Neural cell (in vitro differentiated cells): ENCODE measurements around the gene CPAMD8.

ENCODE experiments used
- EP300 ChIP-seq: fragments of 450-650 bp; conservative IDR thresholded peaks from 2 replicates; pipeline ENCODE4 v1.6.1; 2014; ENCODE audit warnings: antibody characterized with exemption, mild to moderate bottlenecking, moderate library complexity; ENCODE audit not compliant: poor library complexity, severe bottlenecking
- EZH2 ChIP-seq: fragments of 200-600, 300-800 bp; shearing (Covaris generic), sonication (generic); IDR thresholded peaks from 2 replicates; pipeline ENCODE4 v1.6.1; 2014; ENCODE audit warnings: antibody characterized with exemption, low read length, borderline replicate concordance, mild to moderate bottlenecking; ENCODE audit not compliant: insufficient read depth, poor library complexity, severe bottlenecking
- POLR2AphosphoS5 ChIP-seq: IDR thresholded peaks from 2 replicates; pipeline ENCODE4 v1.6.1; 2012
- TF ChIP-seq, protein P1 (sequence below): fragments of 450-650 bp; IDR thresholded peaks from 2 replicates; pipeline ENCODE4 v1.5.1; 2014; ENCODE audit warnings: antibody characterized with exemption, mild to moderate bottlenecking, moderate library complexity; ENCODE audit not compliant: poor library complexity, severe bottlenecking
- TF ChIP-seq, protein P2 (sequence below): IDR thresholded peaks from 2 replicates; pipeline ENCODE4 v1.6.1; 2012; ENCODE audit warnings: borderline replicate concordance

DNA sequence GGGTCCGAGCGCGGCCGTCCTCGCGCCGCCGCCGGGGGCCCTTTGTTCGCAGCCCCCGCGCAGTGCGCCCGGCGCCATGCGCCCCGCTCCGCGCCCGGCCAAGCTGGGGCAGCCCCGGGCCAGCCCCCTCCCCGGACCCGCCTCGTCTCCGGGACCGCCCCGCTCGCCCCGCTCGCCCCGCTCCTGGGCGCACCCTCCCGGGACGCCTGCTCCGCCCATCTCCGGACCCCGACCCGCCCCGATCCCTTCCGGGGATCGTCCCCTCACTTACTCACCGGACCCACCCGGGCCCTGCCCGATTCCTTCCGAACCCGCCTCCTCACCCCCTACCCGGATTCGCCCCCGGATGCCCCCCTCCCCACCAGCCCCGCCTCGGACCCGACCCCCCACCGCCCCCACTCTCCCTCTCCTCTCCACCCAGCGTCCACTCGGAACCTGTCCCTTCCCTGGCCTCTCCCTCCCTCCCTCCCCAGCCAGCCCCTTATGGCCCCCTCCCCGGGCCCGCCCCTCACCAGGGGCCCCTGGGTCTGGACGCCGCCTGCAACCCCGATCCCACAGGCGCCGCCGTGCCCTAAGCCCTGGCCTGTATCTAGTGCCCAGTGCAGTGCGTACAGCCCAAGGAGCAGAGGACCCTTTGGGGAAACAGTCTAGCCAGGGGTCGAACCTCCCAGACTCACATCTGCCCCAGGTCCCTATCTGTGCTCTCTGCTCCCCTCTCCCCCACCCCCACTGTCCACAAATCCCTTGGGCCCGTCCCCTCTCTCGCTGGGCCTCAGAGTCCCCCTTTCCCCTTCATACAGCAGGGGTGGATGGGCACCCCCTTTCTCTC lies at the start of gene CPAMD8:
- TF ChIP-seq, protein P1, sequence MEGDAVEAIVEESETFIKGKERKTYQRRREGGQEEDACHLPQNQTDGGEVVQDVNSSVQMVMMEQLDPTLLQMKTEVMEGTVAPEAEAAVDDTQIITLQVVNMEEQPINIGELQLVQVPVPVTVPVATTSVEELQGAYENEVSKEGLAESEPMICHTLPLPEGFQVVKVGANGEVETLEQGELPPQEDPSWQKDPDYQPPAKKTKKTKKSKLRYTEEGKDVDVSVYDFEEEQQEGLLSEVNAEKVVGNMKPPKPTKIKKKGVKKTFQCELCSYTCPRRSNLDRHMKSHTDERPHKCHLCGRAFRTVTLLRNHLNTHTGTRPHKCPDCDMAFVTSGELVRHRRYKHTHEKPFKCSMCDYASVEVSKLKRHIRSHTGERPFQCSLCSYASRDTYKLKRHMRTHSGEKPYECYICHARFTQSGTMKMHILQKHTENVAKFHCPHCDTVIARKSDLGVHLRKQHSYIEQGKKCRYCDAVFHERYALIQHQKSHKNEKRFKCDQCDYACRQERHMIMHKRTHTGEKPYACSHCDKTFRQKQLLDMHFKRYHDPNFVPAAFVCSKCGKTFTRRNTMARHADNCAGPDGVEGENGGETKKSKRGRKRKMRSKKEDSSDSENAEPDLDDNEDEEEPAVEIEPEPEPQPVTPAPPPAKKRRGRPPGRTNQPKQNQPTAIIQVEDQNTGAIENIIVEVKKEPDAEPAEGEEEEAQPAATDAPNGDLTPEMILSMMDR, result no peak
- TF ChIP-seq EP300 (no peak), POLR2AphosphoS5 (no peak), EZH2 (no peak)
- TF ChIP-seq, protein P2, sequence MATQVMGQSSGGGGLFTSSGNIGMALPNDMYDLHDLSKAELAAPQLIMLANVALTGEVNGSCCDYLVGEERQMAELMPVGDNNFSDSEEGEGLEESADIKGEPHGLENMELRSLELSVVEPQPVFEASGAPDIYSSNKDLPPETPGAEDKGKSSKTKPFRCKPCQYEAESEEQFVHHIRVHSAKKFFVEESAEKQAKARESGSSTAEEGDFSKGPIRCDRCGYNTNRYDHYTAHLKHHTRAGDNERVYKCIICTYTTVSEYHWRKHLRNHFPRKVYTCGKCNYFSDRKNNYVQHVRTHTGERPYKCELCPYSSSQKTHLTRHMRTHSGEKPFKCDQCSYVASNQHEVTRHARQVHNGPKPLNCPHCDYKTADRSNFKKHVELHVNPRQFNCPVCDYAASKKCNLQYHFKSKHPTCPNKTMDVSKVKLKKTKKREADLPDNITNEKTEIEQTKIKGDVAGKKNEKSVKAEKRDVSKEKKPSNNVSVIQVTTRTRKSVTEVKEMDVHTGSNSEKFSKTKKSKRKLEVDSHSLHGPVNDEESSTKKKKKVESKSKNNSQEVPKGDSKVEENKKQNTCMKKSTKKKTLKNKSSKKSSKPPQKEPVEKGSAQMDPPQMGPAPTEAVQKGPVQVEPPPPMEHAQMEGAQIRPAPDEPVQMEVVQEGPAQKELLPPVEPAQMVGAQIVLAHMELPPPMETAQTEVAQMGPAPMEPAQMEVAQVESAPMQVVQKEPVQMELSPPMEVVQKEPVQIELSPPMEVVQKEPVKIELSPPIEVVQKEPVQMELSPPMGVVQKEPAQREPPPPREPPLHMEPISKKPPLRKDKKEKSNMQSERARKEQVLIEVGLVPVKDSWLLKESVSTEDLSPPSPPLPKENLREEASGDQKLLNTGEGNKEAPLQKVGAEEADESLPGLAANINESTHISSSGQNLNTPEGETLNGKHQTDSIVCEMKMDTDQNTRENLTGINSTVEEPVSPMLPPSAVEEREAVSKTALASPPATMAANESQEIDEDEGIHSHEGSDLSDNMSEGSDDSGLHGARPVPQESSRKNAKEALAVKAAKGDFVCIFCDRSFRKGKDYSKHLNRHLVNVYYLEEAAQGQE, result no peak
